Amygdala (tissue), 56 donors: ENCODE data around the gene INPP4A.
A peak's percentile ranks its signal among the peaks of the same experiment; 100 is the strongest.

ENCODE experiments used
- DNase-seq, 56 donors: peaks; one replicate each; lab custom pipeline; 2025; lab: John Stamatoyannopoulos, UW

Gene INPP4A

DNA sequence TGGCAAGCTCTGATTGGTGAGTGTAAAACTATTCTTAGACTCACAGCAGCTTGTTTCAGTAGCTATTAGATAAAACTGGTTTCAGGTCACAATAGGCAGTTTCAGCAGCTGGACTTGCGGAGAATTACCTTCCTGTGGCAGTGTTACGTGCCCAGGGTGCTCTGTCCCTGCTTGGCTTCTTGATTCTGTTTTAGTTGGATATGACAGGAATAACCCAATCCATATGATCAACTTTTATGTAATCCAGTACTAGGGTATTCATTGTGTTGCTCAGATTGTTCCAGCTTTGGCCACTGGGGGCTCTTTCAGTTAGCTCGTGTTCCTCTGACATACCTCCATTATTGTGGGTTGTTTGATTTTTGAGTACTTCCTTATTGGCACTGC, 43.1 kb downstream of the INPP4A start:
- DNase-seq: no peak

DNA sequence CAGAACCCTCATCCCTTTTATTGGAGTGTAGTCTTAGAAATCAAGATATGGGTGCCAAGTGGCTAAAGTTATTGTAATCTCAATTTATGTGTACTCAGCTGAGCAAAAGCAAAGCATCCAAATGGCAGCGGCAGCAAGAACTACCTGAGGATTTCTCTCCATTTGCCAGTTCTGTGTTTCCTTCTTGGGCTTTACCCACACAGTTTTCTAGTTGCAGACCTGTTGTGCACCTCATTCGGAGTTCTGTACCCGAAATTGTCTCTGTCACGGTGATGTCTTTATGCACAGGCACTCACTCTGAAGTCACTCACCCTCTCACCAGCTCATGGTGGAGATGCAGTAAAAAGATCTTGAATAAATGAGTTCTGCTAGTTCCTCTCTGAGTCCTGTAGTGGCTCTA, 43.6 kb downstream of the INPP4A start:
- no peak for DNase-seq

DNA sequence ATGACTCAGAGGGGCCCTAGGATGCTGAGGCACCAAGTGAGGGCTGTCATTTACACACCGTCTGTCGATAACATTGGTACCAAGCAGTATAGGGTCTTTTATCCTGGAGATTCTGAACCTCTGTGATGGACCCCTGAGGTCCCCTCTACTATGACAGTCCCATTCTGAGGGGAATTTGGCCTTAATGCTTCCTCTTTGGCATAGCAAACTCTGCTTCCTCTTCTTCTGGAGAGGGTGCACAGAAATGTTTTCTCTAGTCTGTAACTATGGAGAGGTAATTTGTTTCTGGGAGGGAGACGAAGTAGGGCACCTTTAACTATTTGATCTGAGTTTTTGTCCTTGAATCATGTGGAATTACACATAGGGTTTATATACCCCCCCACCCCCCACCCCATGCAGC, 44.8 kb downstream of the INPP4A start:
- DNase-seq: no peak

DNA sequence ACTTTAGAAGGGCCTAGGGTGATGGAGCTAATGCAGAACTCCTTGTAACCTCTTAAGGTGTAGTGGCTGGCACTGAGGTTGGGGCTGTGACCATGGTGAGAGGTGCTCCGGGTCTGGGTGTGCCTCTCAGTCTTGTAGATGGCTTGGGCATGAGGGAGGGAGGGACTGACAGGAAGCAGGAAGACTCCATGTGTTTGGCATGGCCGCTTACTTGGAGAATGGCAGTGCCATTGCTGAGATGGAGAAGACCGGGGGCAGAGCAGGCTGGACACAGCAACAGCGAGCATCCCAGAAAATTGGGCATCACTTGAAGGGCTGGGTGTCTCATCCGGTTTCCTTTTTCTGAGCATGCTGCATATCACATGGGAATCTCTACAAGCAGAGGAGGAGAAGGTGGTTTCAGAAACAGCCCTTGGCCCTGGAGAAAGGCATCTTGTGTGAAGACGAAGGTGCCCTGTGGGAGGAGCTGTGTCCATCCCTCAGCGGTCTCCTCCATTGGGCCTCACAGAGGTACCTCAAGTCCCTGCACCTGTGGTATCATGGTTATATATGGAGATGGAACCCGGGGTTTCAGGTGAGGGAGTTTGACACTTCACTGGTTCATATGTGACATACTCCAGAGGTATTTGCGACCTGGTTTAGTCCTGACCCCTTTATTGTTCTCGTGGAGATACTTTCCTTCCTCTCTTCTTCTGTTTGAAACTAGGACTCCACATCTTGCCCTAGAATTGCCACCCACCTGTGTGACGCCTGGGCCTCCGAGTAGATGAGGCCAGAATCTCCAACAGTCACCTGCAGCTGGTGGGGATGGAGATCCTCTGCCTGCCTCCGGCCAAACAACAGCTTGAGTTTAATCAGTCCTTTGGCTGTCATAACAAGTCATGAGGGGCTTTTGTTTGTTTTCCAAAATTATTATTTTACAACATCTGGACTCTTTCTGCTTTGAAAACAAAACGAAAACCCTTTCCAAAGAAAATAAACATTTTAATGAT, 45.6 kb downstream of the INPP4A start:
- no peak for DNase-seq

DNA sequence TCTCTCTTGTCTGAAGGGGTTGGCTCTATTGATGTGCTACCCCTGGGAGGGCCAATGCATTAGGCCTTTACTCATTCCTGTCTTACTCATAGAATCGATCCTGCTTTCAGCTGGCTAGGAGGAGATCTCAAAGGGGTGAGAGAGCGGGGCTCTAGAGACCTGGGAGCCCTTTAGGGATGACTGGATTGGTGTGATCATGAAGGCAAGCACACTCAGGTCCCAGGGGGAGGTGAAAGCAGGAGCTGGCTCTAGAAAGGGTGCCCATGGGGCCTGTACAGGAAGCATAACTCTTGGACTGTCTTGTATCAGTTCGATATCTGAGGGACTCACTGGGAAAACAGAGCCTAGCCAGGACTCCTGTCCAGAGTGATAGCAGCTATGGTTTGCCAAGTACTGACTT, 47.8 kb downstream of the INPP4A start:
- DNase-seq: no peak

DNA sequence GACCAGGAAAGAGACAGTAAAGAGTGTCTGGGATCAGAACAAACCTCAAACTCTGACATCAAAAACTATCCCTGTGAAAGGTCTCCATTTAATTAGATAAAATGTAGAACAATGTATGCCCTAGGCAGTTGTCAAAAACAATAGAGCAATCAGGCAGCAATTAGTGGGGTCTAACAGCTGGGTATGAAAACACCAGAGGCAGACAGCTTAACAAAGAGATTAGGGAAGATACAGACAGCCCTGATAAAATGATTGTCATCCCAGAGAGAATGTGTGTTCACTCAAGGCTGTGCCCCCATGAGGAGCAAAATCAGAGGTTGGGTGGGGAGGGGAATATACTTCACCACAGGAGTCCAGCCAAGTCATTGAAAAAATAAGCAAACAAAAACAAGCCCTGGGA, 50.0 kb downstream of the INPP4A start:
- DNase-seq: no peak

GRCh38 chr2:98496750-98497493, 52.3 kb downstream of the INPP4A start:
- DNase-seq: no peak

- DNase-seq: no peak
Observed at GRCh38 chr2:98498703-98499440, 54.2 kb downstream of the INPP4A start.

DNA sequence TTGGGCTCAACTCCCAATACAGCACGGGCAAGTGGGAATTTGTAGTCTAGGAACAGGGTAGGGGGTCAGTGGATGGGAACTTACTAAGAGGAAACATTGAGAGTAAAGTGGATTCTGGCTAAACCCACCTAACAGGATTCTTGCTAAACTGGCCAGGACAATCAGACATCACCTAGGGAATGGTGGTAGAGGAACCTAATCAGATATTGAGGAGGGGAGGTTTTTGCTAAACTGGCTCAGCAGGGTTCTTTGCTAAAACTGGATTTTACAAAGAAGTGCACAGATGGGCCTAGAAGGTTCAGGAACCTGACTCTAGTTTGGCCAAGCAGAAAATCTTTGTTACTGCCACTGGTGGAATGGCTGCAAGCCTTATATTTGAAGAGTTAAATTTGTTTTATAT, 55.9 kb downstream of the INPP4A start:
- DNase-seq: no peak

DNA sequence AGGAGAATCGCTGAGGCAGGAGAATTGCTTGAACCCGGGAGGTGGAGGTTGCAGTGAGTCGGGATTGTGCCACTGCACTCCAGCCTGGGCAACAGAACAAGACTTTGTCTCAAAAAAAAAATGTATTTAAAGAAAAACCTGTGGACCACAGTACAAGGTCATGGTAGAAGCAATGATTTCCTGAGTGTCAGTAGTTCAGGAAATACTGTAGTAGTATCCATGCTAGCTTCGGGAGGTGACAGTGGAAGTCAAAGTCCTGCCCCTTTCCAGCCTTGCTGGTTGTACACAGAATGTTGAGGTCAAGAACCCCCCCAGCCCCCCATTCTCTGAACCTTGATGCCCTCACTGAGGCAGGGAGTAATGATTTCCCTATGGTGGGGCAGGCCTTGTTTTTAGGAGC, 56.6 kb downstream of the INPP4A start:
- DNase-seq: no peak

- DNase-seq: no peak
Observed at GRCh38 chr2:98501876-98502275, 57.2 kb downstream of the INPP4A start.

DNA sequence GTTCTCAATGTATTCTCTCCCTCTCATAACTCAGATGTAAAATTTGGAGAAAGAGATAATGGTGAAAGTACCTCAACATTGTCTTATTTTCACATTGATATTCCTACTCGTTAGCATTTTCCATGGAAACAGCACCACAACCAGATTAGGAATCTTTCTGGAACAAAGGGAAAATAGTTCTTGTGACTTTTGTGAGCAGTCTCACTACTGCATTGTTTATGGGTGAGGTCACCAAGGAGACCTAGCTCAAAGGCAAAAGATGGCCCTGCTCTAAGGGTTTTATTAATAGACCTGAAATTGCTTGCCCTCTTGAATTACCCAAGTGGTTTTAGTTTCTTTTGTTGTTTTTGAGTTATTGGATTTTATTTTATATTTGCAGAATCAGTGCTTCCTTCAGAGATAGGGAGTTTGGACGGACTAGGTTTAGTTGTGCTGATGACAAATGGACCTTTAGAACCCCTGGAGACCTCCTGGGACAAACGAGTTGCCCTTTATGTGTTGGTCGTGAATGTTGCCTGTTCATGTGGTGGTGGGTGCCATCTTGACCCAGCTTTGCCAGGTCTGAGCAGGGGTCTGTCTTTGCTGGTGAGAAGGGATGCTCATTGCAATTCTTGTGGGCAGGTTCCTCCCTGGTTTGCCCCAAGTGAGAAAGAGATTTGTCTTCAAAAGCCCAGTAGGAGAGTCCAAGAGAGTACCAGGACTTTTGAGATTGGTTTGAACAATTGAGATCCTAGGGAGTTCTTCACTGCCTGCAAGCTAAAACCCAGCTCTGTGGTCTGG, 58.1 kb downstream of the INPP4A start:
- DNase-seq: no peak

DNA sequence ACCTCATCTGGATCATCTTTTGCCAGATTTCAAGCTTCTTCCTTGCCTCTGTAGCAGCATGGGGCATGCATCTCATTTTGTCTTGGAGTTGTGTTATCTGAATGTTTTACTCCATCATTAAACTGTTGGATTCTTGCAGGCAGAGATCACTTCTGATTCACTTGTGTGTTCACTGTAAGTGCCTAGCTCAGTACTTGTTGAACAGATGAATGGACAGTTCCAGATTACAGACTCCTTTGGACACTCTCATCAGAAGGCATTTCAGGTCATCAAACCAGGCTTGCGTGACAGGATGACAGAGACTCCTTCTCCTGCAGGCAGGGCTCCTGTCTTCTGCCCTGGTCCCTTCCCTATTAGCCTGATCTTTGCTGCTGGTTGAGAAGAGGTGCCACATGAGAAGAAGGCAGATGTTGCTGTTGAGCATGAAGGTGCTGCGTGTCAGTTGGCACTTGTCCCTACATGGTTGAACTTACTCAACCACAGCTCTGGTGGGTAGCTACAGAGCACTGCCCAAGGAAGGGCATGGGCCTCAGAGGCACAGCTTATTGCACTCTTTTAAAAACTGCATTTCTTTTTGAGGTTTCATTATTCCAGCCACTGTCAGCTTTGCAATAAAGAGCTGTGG, 58.9 kb downstream of the INPP4A start:
- no peak for DNase-seq

DNA sequence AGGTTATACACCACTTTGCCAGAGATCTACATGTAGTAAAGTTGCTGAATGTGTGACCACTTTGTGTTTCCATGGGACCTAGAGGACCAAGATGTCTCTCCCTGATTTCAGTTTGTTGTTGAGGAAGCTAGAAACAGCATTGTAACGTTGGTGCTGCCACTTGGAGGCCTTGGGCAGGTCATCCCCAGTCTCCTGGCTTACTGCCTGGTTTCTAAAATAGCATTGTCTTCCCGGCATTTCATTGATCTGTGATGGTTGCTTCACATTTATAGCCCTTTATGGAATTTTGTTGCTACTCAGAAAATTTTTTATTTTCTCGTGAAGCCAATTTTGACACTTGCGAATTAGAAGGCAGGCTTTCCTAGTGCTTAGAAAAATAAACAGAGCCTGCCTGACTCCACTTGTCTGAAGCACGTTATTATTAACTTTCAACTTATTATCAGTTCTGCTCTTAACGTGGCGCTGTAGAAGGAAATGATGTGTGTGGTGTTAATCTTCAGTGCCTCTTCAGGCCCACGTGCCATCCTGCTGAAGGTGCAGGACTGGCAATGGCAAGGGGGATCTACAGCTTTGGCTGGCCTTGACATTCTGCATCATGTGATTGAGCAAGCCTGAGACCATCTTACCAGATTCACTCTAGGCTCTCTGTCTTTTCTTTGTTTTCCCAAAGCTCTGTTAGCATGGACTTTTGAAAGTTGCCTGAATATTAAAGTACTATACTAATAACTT, 59.9 kb downstream of the INPP4A start:
- DNase-seq: no peak

GRCh38 chr2:98505311-98505808, 60.7 kb downstream of the INPP4A start:
- DNase-seq: peak in 2 of 56 donors; percentile 27 to 29

DNA sequence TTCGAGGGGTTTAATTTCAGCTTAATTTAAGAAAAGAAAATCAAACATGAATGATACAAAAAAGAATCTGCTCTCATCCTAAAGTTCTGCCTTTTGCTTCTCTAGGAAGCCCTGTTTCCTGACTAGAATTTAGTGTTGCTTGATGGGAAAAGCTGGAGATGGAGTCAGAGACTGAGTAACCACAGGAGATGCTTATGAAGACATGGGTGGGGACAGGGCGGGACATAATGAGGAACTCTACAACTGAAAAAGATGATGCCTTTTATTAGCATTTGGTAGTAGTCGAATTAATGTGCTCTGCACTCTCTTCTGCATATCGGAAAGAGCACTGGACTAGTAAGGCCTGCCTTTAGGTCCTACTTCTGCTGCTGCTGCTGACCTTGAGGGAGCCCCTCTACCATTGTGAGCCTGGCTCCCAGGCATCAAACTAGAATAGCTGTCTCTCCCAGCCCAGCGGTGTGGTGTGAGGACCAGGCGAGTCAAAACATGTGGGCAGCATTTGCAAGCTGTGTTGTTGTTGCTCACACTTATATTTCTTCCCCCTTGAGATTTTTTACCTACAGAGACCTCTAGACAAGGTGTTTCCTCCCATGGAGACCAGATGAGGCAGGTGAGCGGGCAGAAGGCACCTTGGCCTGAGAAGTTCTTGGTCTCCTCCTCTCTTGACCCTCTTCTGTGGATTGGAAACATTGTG, 61.5 kb downstream of the INPP4A start:
- DNase-seq: no peak

GRCh38 chr2:98506881-98507280, 62.2 kb downstream of the INPP4A start:
- no peak for DNase-seq

- no peak for DNase-seq
Observed at GRCh38 chr2:98507461-98507860, 62.8 kb downstream of the INPP4A start.
